GM12874 (cell line): ENCODE data around the gene TST.
A peak's percentile ranks its signal among the peaks of the same experiment; 100 is the strongest.

Experiments
- TF ChIP-seq, protein P1 (sequence below): IDR thresholded peaks from 2 replicates; pipeline ENCODE4 v1.5.1; 2011; ENCODE audit warnings: low read depth, mild to moderate bottlenecking, control low read depth, low read length, moderate library complexity; ENCODE audit not compliant: insufficient read depth

TST gene

DNA sequence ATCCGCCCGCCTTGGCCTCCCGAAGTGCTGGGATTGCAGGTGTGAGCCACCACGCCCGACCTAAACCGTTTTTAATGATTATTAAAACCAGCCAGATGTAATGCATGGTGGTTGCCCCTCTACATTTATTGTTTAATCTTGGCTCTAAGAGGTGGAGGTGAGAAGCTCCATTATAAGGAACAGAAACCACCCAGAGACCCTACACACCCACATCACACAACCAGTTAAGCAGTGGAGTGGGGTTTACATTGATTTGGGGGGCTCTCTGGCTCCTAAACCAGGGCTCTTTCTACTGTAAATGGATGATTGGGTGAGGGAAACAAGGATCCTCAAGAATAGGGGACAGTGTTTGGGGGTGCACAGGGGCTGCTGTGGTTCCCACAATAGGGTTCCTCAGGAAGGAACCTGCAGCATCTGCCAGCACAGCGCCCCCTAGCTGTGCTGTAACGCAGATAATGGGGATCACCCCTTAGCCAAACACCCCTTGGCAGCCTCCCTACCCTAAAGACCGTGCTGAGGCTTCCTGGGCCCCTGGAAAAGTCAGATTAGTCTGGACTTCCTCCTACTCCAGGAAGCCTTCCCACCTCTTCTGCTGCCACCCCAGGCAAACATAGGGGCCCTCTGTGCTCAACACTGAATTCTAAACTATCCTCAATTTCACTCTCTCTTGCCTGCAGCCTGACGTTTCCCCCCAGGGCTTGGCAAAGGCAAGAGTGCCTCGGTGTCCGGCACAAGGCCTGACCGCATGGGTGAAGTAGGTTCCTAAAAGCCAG lies 2.6 kb upstream of the TST start:
- TF ChIP-seq, protein P1, sequence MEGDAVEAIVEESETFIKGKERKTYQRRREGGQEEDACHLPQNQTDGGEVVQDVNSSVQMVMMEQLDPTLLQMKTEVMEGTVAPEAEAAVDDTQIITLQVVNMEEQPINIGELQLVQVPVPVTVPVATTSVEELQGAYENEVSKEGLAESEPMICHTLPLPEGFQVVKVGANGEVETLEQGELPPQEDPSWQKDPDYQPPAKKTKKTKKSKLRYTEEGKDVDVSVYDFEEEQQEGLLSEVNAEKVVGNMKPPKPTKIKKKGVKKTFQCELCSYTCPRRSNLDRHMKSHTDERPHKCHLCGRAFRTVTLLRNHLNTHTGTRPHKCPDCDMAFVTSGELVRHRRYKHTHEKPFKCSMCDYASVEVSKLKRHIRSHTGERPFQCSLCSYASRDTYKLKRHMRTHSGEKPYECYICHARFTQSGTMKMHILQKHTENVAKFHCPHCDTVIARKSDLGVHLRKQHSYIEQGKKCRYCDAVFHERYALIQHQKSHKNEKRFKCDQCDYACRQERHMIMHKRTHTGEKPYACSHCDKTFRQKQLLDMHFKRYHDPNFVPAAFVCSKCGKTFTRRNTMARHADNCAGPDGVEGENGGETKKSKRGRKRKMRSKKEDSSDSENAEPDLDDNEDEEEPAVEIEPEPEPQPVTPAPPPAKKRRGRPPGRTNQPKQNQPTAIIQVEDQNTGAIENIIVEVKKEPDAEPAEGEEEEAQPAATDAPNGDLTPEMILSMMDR = peak; percentile 93

DNA sequence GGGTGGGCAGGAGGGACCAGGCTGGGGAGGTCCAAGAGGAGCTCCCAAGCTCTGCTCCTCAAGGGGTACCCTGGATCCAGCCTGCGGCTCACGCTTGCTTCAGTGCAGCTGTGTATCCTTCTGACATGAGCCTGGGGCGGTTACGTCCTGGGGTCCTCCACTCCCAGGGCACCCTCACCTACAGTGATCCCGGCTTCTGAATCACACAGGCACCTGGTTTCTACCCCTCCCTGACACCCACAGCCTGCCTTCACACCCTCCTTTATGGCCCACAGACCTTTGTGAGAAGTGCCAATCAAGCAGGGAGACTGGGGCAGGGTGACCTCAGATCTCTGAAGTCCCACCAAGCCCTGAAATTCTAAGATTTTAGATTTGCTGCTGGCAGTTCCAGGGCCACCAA lies 1.8 kb upstream of the TST start:
- TF ChIP-seq, protein P1 = no peak

DNA sequence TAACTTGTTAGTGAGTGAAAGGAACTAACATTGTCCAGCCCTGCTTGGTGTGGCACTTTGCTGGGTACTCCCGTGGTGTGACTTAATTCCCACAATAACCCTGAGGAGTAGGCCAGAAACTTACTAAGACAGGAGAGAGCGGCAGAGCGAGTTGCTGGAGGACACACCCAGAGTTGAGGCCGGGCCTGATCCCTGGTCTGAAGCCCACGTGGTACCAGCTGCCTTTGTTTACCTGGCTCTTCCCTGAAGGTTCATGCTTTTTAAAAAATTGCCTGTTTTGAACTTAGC lies 889 bp upstream of the TST start:
- TF ChIP-seq, protein P1 = no peak

DNA sequence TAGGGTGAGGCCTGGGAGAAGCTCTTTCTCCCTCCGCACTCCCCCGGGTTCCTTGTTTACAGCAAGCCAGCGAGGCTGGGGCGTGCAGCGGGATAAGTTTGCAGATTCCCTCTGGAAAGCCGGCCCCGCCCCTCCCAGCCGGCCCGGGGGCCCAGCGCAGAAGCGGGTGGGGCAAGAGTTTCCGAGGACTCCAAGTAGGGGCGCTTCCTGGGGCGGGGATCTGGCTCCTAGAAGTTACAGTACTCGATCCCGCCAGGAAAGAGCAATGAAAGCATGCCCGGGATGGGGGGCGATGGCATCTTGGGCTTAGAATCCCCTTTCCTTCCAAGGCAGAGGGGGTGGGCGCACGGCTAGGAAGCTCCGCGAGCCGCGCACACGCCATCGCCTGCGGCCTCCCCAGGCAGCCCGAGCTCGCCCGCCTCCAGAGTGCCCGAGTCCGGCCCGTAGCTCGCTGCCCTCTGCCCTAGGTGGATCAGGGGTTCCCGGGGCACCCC lies 385 bp downstream of the TST start:
- TF ChIP-seq, protein P1 = no peak

DNA sequence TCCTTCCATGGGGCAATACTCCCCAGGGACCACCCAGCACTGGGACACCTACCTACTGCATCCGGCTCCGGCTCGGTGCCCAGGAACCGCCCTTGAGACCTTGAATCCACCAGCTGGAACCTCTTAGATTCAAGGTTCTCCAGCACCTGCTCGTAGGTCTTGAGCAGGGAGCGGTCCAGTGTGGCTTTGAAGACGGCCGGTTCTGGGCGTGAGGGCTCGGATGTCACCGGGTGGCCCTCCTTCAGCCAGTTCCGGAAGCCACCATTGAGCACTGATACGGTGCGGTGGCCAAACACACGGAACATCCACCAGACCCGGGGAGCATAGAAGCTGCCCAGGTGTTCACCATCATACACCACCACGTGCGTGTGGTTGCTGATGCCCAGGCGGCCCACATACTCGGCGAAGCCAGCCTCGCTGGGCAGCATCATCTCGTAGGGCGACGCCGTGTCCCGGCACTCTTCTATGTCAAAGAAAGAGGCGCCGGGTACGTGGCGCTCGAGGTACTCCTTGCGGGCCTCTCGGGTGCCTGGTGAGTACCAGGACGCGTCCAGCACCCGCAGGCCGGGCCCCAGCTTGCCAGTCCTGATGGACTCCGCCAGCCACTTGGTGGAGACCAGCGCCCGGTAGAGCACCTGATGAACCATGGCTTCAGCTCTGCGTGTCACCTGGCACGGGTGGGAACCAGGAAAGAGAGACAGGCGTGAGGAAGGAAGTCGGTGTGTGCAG lies 997 bp downstream of the TST start:
- TF ChIP-seq, protein P1 = no peak

DNA sequence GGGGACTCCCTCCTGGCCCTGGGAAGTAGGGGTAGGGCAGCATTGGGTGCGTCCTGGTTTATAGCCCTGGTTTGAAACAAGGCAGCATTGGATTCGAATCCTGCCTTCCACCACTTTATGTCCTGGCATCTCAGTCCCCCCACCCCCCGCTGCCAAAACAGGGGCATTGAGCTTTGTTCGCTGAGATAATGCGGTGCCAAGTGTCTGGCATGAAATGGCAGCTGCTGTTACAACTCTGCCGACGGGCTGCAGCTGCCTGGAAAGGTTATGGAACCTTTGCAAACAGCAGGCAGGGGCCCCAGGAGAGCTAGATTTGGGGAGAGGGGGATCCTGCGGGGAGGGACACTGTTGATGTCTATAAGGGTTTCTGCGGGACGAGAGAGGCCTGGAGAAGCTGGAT lies 1.9 kb downstream of the TST start:
- TF ChIP-seq, protein P1 = no peak

DNA sequence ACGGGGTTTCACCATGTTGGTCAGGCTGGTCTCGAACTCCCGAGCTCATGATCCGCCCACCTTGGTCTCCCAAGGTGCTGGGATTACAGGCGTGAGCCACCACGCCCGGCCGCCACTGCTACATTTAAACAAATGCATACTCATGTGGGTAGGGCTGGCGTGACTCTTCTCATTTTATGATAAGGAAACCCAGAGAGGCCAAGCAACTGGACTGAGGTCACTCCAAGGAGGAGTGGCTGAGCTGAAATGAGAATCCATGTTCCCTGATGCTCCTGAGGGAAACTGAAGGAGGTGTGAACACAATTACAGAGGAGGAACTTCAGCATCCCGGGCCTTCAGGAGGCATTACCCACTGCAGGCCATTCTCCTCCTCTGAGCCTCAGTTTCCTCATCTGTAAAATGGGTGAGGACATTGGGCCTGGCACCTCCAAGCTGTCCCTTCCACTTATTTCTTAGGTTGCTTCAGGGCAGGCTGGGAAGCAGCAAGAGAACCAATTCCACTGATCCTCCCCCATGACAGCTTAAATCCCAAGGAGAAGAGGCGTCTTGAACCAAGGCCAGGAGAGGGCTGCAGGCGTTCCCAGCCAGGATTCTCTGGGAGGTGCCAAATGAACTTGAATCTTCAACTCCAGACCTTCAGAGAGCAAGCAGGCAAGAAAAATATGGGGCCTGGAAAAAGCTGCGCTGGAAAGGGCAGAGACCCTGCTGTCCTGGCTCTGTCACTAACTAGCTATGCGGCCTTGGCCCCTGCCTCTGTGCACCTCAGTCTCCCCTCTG lies 2.9 kb downstream of the TST start:
- TF ChIP-seq, protein P1 = no peak
